Tibial nerve (tissue), 4 donors: ENCODE results near the gene ANKRD11. TPM values are rescaled to one million over a fixed set of nuclear protein-coding genes. Genes with fewer than 3 reads are reported as not detected.
"Not testable (repeated sequence)": the region's sequence is repeated elsewhere in the genome, so short reads cannot be mapped to it uniquely, and the experiment has no call there.

Source experiments
- DNase-seq, 2 donors: peaks; one replicate each; pipeline ENCODE4 v3.0.0-alpha.2; 2019; ENCODE audit warnings: low spot score in 2 of 2
- H3K27ac ChIP-seq, 4 donors: fragments of 200-600 bp; sonication (generic) in 3 of 4; one replicate each; pipeline ENCODE4 v1.5.1; 2017 to 2019; ENCODE audit warnings: mild to moderate bottlenecking in 1 of 4
- H3K27me3 ChIP-seq, 2 donors: fragments of 200-600 bp; sonication (generic) in 1 of 2; one replicate each; pipeline versions ENCODE4 v1.5.1 to v1.6.0; 2017 to 2019
- H3K36me3 ChIP-seq, 3 donors: fragments of 200-600 bp; sonication (generic); one replicate each; pipeline ENCODE4 v1.5.1; 2018 to 2019
- H3K4me1 ChIP-seq, 4 donors: fragments of 200-600 bp; sonication (generic) in 3 of 4; one replicate each; pipeline ENCODE4 v1.5.1; 2017 to 2019
- H3K4me3 ChIP-seq, 4 donors: fragments of 200-600 bp; sonication (generic) in 3 of 4; one replicate each; pipeline ENCODE4 v1.5.1; 2017 to 2019; ENCODE audit warnings: mild to moderate bottlenecking in 1 of 4, moderate library complexity in 1 of 4
- H3K9me3 ChIP-seq, 4 donors: fragments of 200-600 bp; sonication (generic) in 3 of 4; one replicate each; pipeline ENCODE4 v1.5.1; 2017 to 2019
- EP300 ChIP-seq, 2 donors: sonication (generic); formaldehyde crosslinking; IDR thresholded peaks; one replicate each; pipeline ENCODE4 v1.6.1; 2017; ENCODE audit warnings: antibody characterized with exemption in 2 of 2, mild to moderate bottlenecking in 1 of 2
- POLR2A ChIP-seq, 2 donors: fragments of 450-650 bp; IDR thresholded peaks; one replicate each; pipeline ENCODE4 v1.6.1; 2017; ENCODE audit warnings: antibody characterized with exemption in 2 of 2, mild to moderate bottlenecking in 2 of 2, moderate library complexity in 2 of 2
- WGBS, 2 donors: methylation state at CpG; one replicate each; pipeline ENCODE4 v1.1.5; 2018; 5-methylcytosine and 5-hydroxymethylcytosine counted together
- total RNA-seq, 4 donors: library from RNA; depleted of rRNA; stranded (reverse); fragments of >200 nt; gene quantifications; one replicate each; pipeline ENCODE4 v1.1.0, GENCODE V29; 2016
- TF ChIP-seq, protein P1 (sequence below), 5 experiments: fragments of 200-600 bp in 3 of 5; fragments of 450-650 bp in 2 of 5; sonication (generic) in 3 of 5; IDR thresholded peaks; one replicate each; pipeline ENCODE4 v1.5.1; 2016 to 2019; ENCODE audit warnings: antibody characterized with exemption in 5 of 5, mild to moderate bottlenecking in 3 of 5, moderate library complexity in 2 of 5

Gene ANKRD11
- total RNA-seq, 4 donors from 2014 or later, result 104 to 177 (median 112) TPM

GRCh38 chr16:89334461-89334860, 155.9 kb downstream of the ANKRD11 start:
- TF ChIP-seq, protein P1, sequence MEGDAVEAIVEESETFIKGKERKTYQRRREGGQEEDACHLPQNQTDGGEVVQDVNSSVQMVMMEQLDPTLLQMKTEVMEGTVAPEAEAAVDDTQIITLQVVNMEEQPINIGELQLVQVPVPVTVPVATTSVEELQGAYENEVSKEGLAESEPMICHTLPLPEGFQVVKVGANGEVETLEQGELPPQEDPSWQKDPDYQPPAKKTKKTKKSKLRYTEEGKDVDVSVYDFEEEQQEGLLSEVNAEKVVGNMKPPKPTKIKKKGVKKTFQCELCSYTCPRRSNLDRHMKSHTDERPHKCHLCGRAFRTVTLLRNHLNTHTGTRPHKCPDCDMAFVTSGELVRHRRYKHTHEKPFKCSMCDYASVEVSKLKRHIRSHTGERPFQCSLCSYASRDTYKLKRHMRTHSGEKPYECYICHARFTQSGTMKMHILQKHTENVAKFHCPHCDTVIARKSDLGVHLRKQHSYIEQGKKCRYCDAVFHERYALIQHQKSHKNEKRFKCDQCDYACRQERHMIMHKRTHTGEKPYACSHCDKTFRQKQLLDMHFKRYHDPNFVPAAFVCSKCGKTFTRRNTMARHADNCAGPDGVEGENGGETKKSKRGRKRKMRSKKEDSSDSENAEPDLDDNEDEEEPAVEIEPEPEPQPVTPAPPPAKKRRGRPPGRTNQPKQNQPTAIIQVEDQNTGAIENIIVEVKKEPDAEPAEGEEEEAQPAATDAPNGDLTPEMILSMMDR (IDR thresholded peaks at IDR 0.05), result no peak
- no peak for TF ChIP-seq POLR2A (IDR thresholded peaks at IDR 0.05)
- no peak for TF ChIP-seq EP300 (IDR thresholded peaks at IDR 0.05)
- no peaks in the 10 kb centered on the region for H3K27me3 ChIP-seq
- 65 to 68% methylated on average over 10 of the region's 12 CpGs for WGBS, 2 donors
- H3K4me1 ChIP-seq, result peaks cover 0 to 90% (median 42%) of the 10 kb centered on the region in 4 donors
- no peaks in the 10 kb centered on the region for H3K9me3 ChIP-seq
- no peaks in the 10 kb centered on the region for H3K36me3 ChIP-seq
- no peak for DNase-seq
- H3K4me3 ChIP-seq, result no peak overlapping the region
- H3K27ac ChIP-seq, result peak overlapping the region; percentile 28 to 77 (median 51)

GRCh38 chr16:89334050-89334449, 156.3 kb downstream of the ANKRD11 start:
- Histone ChIP-seq H3K4me1 (peaks cover 0 to 92% (median 42%) of the 10 kb centered on the region in 4 donors), H3K4me3 (no peak overlapping the region), H3K27me3 (no peaks in the 10 kb centered on the region), H3K36me3 (no peaks in the 10 kb centered on the region), H3K9me3 (no peaks in the 10 kb centered on the region), H3K27ac (peak overlapping the region; percentile 28 to 77 (median 51))
- 13 to 25% methylated on average over 2 of the region's 2 CpGs for WGBS, 2 donors
- TF ChIP-seq EP300 (IDR thresholded peaks at IDR 0.05) (no peak), POLR2A (IDR thresholded peaks at IDR 0.05) (no peak)
- TF ChIP-seq, protein P1 (IDR thresholded peaks at IDR 0.05), result no peak
- DNase-seq, result no peak

GRCh38 chr16:89333401-89334001, 156.9 kb downstream of the ANKRD11 start:
- peak; percentile 35 to 60 for TF ChIP-seq EP300 (IDR thresholded peaks at IDR 0.05)
- TF ChIP-seq, protein P1 (IDR thresholded peaks at IDR 0.05), result peak; percentile 51 to 82 (median 67)
- peaks cover 0 to 89% (median 42%) of the 10 kb centered on the region in 4 donors for H3K4me1 ChIP-seq
- H3K27me3 ChIP-seq, H3K4me3 ChIP-seq, H3K9me3 ChIP-seq, H3K36me3 ChIP-seq: not testable (repeated sequence)
- peak overlapping the region in 3 of 4 donors; percentile 44 to 77 (median 58) for H3K27ac ChIP-seq
- peak in 1 of 2 donors; percentile 63 for DNase-seq
- 13 to 29% methylated on average over 7 to 13 of the region's 13 CpGs for WGBS, 2 donors

DNA sequence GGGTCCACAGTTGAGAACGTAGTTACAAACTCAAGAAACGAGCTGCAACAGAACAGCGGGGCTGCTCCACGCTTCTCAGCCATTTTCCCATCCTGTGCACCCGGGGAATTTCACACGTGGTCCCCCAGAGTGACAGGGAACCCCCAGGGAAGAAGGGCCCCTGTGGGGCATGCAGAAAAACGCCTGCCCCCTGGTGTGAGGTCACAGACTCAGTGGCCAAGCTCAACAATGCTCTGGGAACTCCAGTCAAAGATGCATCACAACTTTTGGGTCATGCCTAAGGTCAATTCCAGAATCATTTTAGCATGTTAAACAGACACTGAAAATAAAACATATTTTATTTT, 157.5 kb downstream of the ANKRD11 start:
- Histone ChIP-seq H3K4me1 (peaks cover 0 to 88% (median 42%) of the 10 kb centered on the region in 4 donors), H3K9me3 (no peaks in the 10 kb centered on the region), H3K4me3 (no peak overlapping the region), H3K27me3 (no peaks in the 10 kb centered on the region), H3K36me3 (no peaks in the 10 kb centered on the region), H3K27ac (peak overlapping the region in 1 of 4 donors; percentile 44)
- TF ChIP-seq, protein P1 (IDR thresholded peaks at IDR 0.05), result no peak
- TF ChIP-seq EP300 (IDR thresholded peaks at IDR 0.05) (no peak), POLR2A (IDR thresholded peaks at IDR 0.05) (no peak)
- 21 to 30% methylated on average over 7 of the region's 7 CpGs for WGBS, 2 donors
- no peak for DNase-seq

- Histone ChIP-seq H3K9me3 (no peaks in the 10 kb centered on the region), H3K36me3 (no peaks in the 10 kb centered on the region), H3K27ac (peak overlapping the region in 1 of 4 donors; percentile 44), H3K4me1 (peaks cover 0 to 89% (median 43%) of the 10 kb centered on the region in 4 donors), H3K27me3 (no peaks in the 10 kb centered on the region), H3K4me3 (no peak overlapping the region)
- 48 to 53% methylated on average over 14 of the region's 14 CpGs for WGBS, 2 donors
- no peak for TF ChIP-seq EP300 (IDR thresholded peaks at IDR 0.05)
- no peak for TF ChIP-seq POLR2A (IDR thresholded peaks at IDR 0.05)
- TF ChIP-seq, protein P1 (IDR thresholded peaks at IDR 0.05), result no peak
- no peak for DNase-seq
Measured at GRCh38 chr16:89332243-89332901, 158.0 kb downstream of the ANKRD11 start.
